ENCODE results near the gene PKN1.

Gene PKN1

DNA sequence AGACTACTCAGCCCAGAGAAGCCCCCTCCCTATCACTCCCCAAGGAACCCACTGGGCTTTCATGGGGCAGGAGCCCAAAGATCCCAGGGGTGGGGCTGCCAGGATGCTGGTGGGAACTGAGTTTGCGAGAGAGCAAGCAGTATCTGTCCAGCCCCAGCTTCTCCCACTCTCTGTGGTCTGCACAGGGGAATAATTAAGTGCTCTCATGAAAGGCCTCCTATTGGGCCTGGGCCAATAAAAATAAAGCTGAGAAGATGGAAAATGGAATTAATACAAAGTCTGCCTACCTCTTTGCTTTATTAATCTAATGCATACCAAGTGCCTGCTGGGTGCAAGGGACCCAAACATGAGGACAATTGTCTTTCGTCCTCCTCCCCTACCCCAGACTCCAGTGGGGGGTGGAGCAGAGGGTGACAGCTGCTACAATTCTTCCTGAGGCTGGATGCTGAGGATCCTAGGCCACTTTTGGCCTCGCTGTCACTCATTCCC is 19.4 kb upstream of the PKN1 start:
- H3K27ac ChIP-seq (ENCODE audit: low read length): no peak overlapping the region
- H3K36me3 ChIP-seq (ENCODE audit: control insufficient read depth, insufficient read depth, low read length): peaks cover 44% of the 10 kb centered on the region
- no peak overlapping the region for H3K4me3 ChIP-seq (ENCODE audit: low read length)
- WGBS (ENCODE audit: insufficient coverage, insufficient read length): no CpG with 5 or more reads among the region's 3 CpGs
- no peak for DNase-seq (ENCODE audit: low read depth, low spot score)
- H3K4me1 ChIP-seq (ENCODE audit: control insufficient read depth, insufficient read depth, low read length): no peaks in the 10 kb centered on the region; the same call in 1 of the 2 replicates
- no peaks in the 10 kb centered on the region for H3K9me3 ChIP-seq (ENCODE audit: control insufficient read depth, insufficient read depth, low read length)
- H3K27me3 ChIP-seq (ENCODE audit: control insufficient read depth, insufficient read depth, low read length): no peaks in the 10 kb centered on the region

DNA sequence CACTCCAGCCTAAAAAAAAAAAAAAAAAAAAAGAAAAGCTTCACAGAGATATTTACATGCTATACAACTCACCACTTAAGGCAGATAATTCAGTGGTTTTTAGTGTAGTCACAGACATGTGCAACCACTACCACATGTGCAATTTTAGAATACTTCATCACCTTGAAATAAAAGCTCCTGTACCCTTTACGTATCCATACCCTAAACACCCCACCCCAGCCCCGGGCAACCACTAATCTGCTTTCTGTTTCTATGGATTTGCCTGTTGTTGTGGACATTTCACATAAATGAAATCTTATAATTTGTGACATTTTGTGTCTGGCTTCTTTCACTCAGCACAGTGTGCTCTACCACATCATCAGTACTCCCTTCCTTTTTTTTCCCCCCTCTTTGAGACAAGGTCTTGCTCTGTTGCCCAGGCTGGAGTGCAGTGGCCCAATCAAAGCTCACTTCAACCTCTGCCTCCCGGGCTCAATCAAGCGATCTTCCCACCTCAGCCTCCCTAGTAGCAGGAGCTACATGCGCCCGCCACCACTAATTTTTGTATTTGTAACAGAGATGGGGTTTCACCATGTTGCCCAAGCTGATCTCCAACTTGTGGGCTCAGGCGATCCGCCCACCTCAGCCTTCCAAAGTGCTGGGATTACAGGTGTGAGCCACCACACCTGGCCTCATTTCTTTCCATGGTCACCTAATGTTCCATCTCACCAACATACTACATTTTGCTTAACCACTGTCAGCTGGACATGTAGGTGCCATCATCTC is 18.0 kb upstream of the PKN1 start:
- no peaks in the 10 kb centered on the region for H3K27me3 ChIP-seq (ENCODE audit: control insufficient read depth, insufficient read depth, low read length)
- H3K36me3 ChIP-seq (ENCODE audit: control insufficient read depth, insufficient read depth, low read length): peaks cover 30% of the 10 kb centered on the region
- no peak overlapping the region for H3K27ac ChIP-seq (ENCODE audit: low read length)
- no CpG with 5 or more reads among the region's 8 CpGs for WGBS (ENCODE audit: insufficient coverage, insufficient read length)
- no peaks in the 10 kb centered on the region; the same call in 1 of the 2 replicates for H3K4me1 ChIP-seq (ENCODE audit: control insufficient read depth, insufficient read depth, low read length)
- H3K9me3 ChIP-seq (ENCODE audit: control insufficient read depth, insufficient read depth, low read length): no peaks in the 10 kb centered on the region
- DNase-seq (ENCODE audit: low read depth, low spot score): no peak
- no peak overlapping the region for H3K4me3 ChIP-seq (ENCODE audit: low read length)

DNA sequence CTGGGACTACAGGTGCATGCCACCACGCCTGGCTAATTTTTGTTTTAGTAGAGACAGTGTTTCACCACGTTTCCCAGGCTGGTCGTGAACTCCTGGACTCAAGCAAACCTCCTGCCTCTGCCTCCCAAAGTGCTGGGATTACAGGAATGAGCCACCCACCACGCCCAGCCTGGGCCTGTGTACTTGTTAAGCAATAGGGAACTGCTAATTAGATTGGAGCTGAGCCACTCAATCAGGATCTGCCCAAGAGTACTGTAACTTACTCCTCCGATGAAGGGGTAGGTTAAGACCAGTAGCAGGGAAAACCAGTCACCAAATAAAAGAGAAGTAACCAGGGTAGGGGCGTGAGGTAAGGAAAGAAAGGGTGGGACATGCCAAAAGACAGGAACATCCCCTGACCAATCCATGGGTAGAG is 16.3 kb upstream of the PKN1 start:
- Histone ChIP-seq H3K36me3 (ENCODE audit: control insufficient read depth, insufficient read depth, low read length) (peaks cover 13% of the 10 kb centered on the region), H3K9me3 (ENCODE audit: control insufficient read depth, insufficient read depth, low read length) (no peaks in the 10 kb centered on the region), H3K4me1 (ENCODE audit: control insufficient read depth, insufficient read depth, low read length) (no peaks in the 10 kb centered on the region; the same call in 1 of the 2 replicates), H3K4me3 (ENCODE audit: low read length) (no peak overlapping the region), H3K27me3 (ENCODE audit: control insufficient read depth, insufficient read depth, low read length) (no peaks in the 10 kb centered on the region), H3K27ac (ENCODE audit: low read length) (no peak overlapping the region)
- DNase-seq (ENCODE audit: low read depth, low spot score): no peak
- no CpG with 5 or more reads among the region's 6 CpGs for WGBS (ENCODE audit: insufficient coverage, insufficient read length)

DNA sequence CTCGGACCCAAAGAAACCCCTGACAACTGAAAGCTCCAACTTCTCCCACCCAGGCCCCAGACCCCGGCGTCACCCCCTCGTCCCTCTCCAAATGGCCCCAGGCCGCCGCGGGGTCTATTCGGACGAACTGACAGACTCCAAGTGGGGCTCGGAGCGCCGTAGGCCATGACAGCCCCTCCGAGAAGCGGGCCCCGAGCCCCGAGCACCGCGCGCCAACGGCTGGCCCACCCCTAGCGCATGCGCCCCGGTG is 14.3 kb upstream of the PKN1 start:
- DNase-seq (ENCODE audit: low read depth, low spot score): no peak
- peak overlapping the region; percentile 87; the same call in 1 of the 2 replicates for H3K4me3 ChIP-seq (ENCODE audit: low read length)

DNA sequence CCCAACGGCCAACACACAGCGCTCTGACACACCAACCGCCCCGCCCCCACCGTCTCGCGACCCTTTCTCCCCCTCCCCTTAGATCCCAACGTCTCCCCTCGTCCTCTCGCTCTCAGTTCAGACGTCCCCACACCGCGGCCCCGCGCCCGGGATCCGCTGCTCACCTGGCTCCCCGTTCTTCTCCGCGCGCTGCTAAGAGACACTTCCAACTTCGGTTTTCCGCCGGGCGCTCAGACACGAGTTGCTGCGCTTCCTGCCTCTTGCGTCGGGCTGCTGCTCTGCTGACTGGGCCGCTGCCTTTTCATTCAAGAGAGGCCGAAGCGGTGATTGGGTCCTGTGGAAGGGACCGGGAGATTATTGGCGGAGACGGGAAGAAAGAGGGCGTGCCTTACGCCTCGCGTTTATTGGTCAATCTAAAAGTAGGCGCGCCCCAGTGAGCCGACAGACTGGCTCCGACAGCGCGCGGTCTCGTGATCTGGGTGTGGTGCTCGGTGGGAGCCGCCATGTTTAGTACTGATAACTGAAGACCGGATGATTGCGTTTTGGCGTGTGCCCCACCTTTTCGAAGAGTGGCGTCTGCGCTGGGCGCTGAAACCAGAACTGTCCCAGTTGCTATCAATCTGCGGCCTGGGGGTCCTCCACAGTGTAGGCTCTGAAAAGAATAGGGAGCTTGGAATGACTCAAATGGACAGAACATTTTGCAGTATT is 13.8 kb upstream of the PKN1 start, which contains the start of gene DDX39A:
Gene DDX39A, minus strand, starts transcription at position 236 of the 708 bp plus-strand sequence. CDS start 6,121 bp downstream, outside the sequence.
- Histone ChIP-seq H3K9me3 (ENCODE audit: control insufficient read depth, insufficient read depth, low read length) (no peaks in the 10 kb centered on the region), H3K4me3 (ENCODE audit: low read length) (peak within 1 kb of the TSS; percentile 87; the same call in 1 of the 2 replicates), H3K36me3 (ENCODE audit: control insufficient read depth, insufficient read depth, low read length) (peaks cover 3% of the 10 kb centered on the region; the same call in 1 of the 2 replicates), H3K27ac (ENCODE audit: low read length) (no peak within 1 kb of the TSS), H3K27me3 (ENCODE audit: control insufficient read depth, insufficient read depth, low read length) (no peaks in the 10 kb centered on the region), H3K4me1 (ENCODE audit: control insufficient read depth, insufficient read depth, low read length) (peaks cover 2% of the 10 kb centered on the region)
- whole genome bisulfite sequencing (ENCODE audit: insufficient coverage, insufficient read length): no CpG with 5 or more reads among the region's 57 CpGs
- DNase-seq (ENCODE audit: low read depth, low spot score): peak; percentile 99

More for the DNA sequence above, 14.3 kb upstream of the PKN1 start:
- Histone ChIP-seq H3K9me3 (ENCODE audit: control insufficient read depth, insufficient read depth, low read length) (no peaks in the 10 kb centered on the region), H3K27ac (ENCODE audit: low read length) (no peak overlapping the region), H3K36me3 (ENCODE audit: control insufficient read depth, insufficient read depth, low read length) (peaks cover 3% of the 10 kb centered on the region; the same call in 1 of the 2 replicates), H3K4me1 (ENCODE audit: control insufficient read depth, insufficient read depth, low read length) (peaks cover 2% of the 10 kb centered on the region), H3K27me3 (ENCODE audit: control insufficient read depth, insufficient read depth, low read length) (no peaks in the 10 kb centered on the region)
- no CpG with 5 or more reads among the region's 23 CpGs for WGBS (ENCODE audit: insufficient coverage, insufficient read length)

DNA sequence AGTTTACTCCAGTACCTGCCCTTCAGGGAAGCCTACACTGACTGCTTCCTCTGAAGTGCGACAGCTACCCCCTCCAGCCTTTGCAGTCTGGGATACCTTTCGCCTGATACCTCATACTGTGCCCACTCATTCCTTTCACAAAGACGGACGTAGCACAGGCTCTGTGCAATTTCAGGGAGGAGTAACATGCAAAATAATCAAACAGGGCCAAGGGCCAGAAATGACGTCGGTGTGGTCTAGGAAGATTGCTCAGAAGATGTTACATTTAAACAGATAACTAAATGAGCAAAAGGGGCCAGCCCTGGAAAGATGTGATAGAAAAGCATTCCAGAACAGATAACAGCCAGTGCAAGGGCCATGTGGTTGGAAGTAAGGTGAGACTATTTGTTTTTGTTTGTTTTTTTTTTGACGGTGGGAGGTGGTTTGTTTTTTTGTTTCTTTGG is 7.4 kb upstream of the PKN1 start:
- WGBS (ENCODE audit: insufficient coverage, insufficient read length): no CpG with 5 or more reads among the region's 7 CpGs

DNA sequence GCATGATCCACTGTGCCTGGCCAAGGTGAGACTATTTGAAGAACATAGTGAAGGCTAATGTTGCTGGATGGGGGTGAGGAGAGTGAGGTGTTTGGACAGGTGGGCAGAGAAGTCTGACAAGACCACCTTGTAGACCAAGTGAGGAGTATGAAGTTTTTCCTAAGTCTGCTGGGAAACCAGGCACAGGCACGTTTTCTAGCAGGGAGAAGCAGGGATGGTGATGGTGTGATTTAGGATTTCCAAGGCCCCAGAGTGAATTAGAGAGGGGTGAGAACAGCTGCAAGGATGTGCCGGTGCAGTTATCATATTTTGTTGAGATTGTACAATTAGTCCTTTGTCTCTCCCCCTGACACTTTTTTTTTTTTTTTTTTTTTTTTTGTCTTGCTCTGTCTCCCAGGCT is 5.6 kb upstream of the PKN1 start:
- no peaks in the 10 kb centered on the region for H3K9me3 ChIP-seq (ENCODE audit: control insufficient read depth, insufficient read depth, low read length)
- no CpG with 5 or more reads among the region's 2 CpGs for WGBS (ENCODE audit: insufficient coverage, insufficient read length)
- H3K4me1 ChIP-seq (ENCODE audit: control insufficient read depth, insufficient read depth, low read length): peaks cover 2% of the 10 kb centered on the region; the same call in 1 of the 2 replicates
- no peak for DNase-seq (ENCODE audit: low read depth, low spot score)
- no peaks in the 10 kb centered on the region for H3K27me3 ChIP-seq (ENCODE audit: control insufficient read depth, insufficient read depth, low read length)
- no peak overlapping the region for H3K4me3 ChIP-seq (ENCODE audit: low read length)
- H3K27ac ChIP-seq (ENCODE audit: low read length): no peak overlapping the region
- no peaks in the 10 kb centered on the region for H3K36me3 ChIP-seq (ENCODE audit: control insufficient read depth, insufficient read depth, low read length)

More for the DNA sequence above, 7.4 kb upstream of the PKN1 start:
- no peaks in the 10 kb centered on the region for H3K27me3 ChIP-seq (ENCODE audit: control insufficient read depth, insufficient read depth, low read length)
- H3K36me3 ChIP-seq (ENCODE audit: control insufficient read depth, insufficient read depth, low read length): no peaks in the 10 kb centered on the region
- peaks cover 2% of the 10 kb centered on the region; the same call in 1 of the 2 replicates for H3K4me1 ChIP-seq (ENCODE audit: control insufficient read depth, insufficient read depth, low read length)
- no peak overlapping the region for H3K4me3 ChIP-seq (ENCODE audit: low read length)
- H3K9me3 ChIP-seq (ENCODE audit: control insufficient read depth, insufficient read depth, low read length): no peaks in the 10 kb centered on the region
- no peak overlapping the region for H3K27ac ChIP-seq (ENCODE audit: low read length)
- DNase-seq (ENCODE audit: low read depth, low spot score): no peak

DNA sequence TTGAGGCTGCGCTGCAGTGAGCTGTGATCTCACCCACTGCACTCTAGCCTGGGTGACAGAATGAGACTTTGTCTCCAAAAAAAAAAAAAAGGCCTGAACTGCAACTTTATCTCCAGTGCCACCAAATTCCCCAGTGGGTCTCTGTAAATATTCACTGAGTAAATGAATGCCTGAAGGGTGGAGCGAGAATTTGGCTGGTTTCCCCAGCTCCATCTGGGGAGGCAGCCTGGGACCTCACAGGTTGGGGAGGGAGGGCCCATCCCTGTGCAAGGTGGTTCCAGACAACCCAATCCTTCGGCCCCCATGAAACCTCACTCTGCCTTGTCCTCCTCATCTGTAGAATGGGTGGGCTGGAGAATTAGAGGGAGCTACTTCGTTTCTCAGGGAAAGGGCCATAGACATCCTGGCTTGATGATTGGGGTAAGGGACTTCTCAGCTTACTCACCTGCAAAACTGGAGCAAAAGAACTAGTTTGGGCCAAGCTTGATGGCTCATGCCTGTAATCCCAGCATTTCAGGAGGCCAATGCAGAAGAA is 4.2 kb upstream of the PKN1 start:
- no peak for DNase-seq (ENCODE audit: low read depth, low spot score)
- no CpG with 5 or more reads among the region's 4 CpGs for WGBS (ENCODE audit: insufficient coverage, insufficient read length)
- no peaks in the 10 kb centered on the region for H3K27me3 ChIP-seq (ENCODE audit: control insufficient read depth, insufficient read depth, low read length)
- H3K27ac ChIP-seq (ENCODE audit: low read length): no peak overlapping the region
- no peak overlapping the region for H3K4me3 ChIP-seq (ENCODE audit: low read length)
- peaks cover under 1% of the 10 kb centered on the region for H3K4me1 ChIP-seq (ENCODE audit: control insufficient read depth, insufficient read depth, low read length)
- H3K9me3 ChIP-seq (ENCODE audit: control insufficient read depth, insufficient read depth, low read length): no peaks in the 10 kb centered on the region
- H3K36me3 ChIP-seq (ENCODE audit: control insufficient read depth, insufficient read depth, low read length): no peaks in the 10 kb centered on the region

DNA sequence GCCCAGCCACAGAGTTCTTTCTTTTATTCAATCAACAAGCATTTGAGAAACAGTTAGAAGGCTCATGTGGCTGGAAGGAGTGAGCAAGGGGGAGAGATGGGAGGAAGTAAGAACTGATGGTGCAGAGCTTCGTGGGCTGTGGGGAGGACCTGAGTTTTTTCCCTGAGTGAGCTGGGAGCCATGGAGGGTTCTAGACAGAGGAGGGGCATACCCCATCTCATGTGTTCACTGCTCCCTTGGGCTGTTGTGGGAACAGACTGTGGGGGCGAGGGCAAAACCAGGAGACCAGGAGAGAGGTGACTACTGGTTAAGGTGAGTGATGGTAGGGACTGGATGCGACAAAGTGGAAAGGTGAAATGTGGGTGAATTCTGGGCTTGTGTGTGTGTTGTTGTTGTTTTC is 2.4 kb upstream of the PKN1 start:
- H3K9me3 ChIP-seq (ENCODE audit: control insufficient read depth, insufficient read depth, low read length): no peaks in the 10 kb centered on the region
- no peaks in the 10 kb centered on the region for H3K36me3 ChIP-seq (ENCODE audit: control insufficient read depth, insufficient read depth, low read length)
- no peak overlapping the region for H3K4me3 ChIP-seq (ENCODE audit: low read length)
- DNase-seq (ENCODE audit: low read depth, low spot score): no peak
- H3K27ac ChIP-seq (ENCODE audit: low read length): no peak overlapping the region
- peaks cover 4% of the 10 kb centered on the region for H3K4me1 ChIP-seq (ENCODE audit: control insufficient read depth, insufficient read depth, low read length)
- H3K27me3 ChIP-seq (ENCODE audit: control insufficient read depth, insufficient read depth, low read length): no peaks in the 10 kb centered on the region
- no CpG with 5 or more reads among the region's 3 CpGs for WGBS (ENCODE audit: insufficient coverage, insufficient read length)

Data from iPS DF 6.9 (cell line).